ENCODE results near the gene SLC12A7. TPM values are rescaled to one million over a fixed set of nuclear protein-coding genes. Genes with fewer than 3 reads are reported as not detected.

SLC12A7 gene
- total RNA-seq, 1 donor from 2014 or later: 101 TPM

GRCh38 chr5:1138445-1139245 is 26.8 kb upstream of the SLC12A7 start:
- Histone ChIP-seq H3K9me3 (no peaks in the 10 kb centered on the region), H3K27ac (no peak overlapping the region), H3K4me1 (no peaks in the 10 kb centered on the region), H3K36me3 (no peaks in the 10 kb centered on the region), H3K4me3 (no peak overlapping the region), H3K27me3 (no peaks in the 10 kb centered on the region)
- TF ChIP-seq CTCF (IDR thresholded peaks at IDR 0.05): no peak
- intact Hi-C loops (cut with DNase I): no loop called here
- no peak for DNase-seq (ENCODE audit: low spot score in 2 of 2)

GRCh38 chr5:1137567-1138444 is 25.9 kb upstream of the SLC12A7 start:
- no peaks in the 10 kb centered on the region for H3K27me3 ChIP-seq
- no peak for TF ChIP-seq CTCF (IDR thresholded peaks at IDR 0.05)
- no peak overlapping the region for H3K4me3 ChIP-seq
- H3K9me3 ChIP-seq: no peaks in the 10 kb centered on the region
- intact Hi-C loops (cut with DNase I): no loop called here
- no peak for DNase-seq (ENCODE audit: low spot score in 2 of 2)
- H3K27ac ChIP-seq: no peak overlapping the region
- H3K4me1 ChIP-seq: no peaks in the 10 kb centered on the region
- H3K36me3 ChIP-seq: no peaks in the 10 kb centered on the region

GRCh38 chr5:1136814-1137213 is 25.0 kb upstream of the SLC12A7 start:
- no peaks in the 10 kb centered on the region for H3K36me3 ChIP-seq
- no peak for TF ChIP-seq CTCF (IDR thresholded peaks at IDR 0.05)
- DNase-seq (ENCODE audit: low spot score in 2 of 2): no peak
- no peaks in the 10 kb centered on the region for H3K27me3 ChIP-seq
- intact Hi-C loops (cut with DNase I): no loop called here
- no peaks in the 10 kb centered on the region for H3K9me3 ChIP-seq
- H3K4me3 ChIP-seq: no peak overlapping the region
- H3K27ac ChIP-seq: no peak overlapping the region
- no peaks in the 10 kb centered on the region for H3K4me1 ChIP-seq

- Histone ChIP-seq H3K27ac (no peak overlapping the region), H3K27me3 (no peaks in the 10 kb centered on the region), H3K4me3 (no peak overlapping the region), H3K4me1 (no peaks in the 10 kb centered on the region), H3K36me3 (no peaks in the 10 kb centered on the region), H3K9me3 (no peaks in the 10 kb centered on the region)
- no peak for TF ChIP-seq CTCF (IDR thresholded peaks at IDR 0.05)
- intact Hi-C loops (cut with DNase I): no loop called here
- DNase-seq (ENCODE audit: low spot score in 2 of 2): no peak
Observed at GRCh38 chr5:1135696-1136525, 24.0 kb upstream of the SLC12A7 start.

GRCh38 chr5:1134478-1134877 is 22.6 kb upstream of the SLC12A7 start:
- DNase-seq (ENCODE audit: low spot score in 2 of 2): no peak
- H3K9me3 ChIP-seq: no peaks in the 10 kb centered on the region
- H3K36me3 ChIP-seq: no peaks in the 10 kb centered on the region
- no peaks in the 10 kb centered on the region for H3K27me3 ChIP-seq
- intact Hi-C loops (cut with DNase I): no loop called here
- no peak overlapping the region for H3K4me3 ChIP-seq
- no peak overlapping the region for H3K27ac ChIP-seq
- H3K4me1 ChIP-seq: no peaks in the 10 kb centered on the region
- TF ChIP-seq CTCF (IDR thresholded peaks at IDR 0.05): no peak

Data from ascending aorta (tissue), 2 donors.